Neuronal stem cell (in vitro differentiated cells): Measurements from ENCODE around the gene C21orf91. TPM values are rescaled to one million over a fixed set of nuclear protein-coding genes. Genes with fewer than 3 reads are reported as not detected.

Experiments
- DNase-seq: peaks from one replicate; pipeline ENCODE4 v3.0.0-alpha.2; 2013; ENCODE audit warnings: low spot score
- H2AFZ ChIP-seq: one replicate; pipeline ENCODE4 v1.6.1; 2013; ENCODE audit warnings: mild to moderate bottlenecking, low read length, inconsistent platforms
- H2AK5ac ChIP-seq: 2 replicates; pipeline ENCODE4 v1.6.1; 2013; ENCODE audit warnings: low read depth, mild to moderate bottlenecking, inconsistent platforms, low read length, moderate library complexity, mixed read lengths
- H2BK120ac ChIP-seq: 2 replicates; pipeline ENCODE4 v1.6.1; 2013; ENCODE audit warnings: low read depth, mild to moderate bottlenecking, inconsistent platforms, low read length, moderate library complexity, mixed read lengths
- H2BK12ac ChIP-seq: one replicate; pipeline ENCODE4 v1.6.1; 2013; ENCODE audit warnings: low read length, inconsistent platforms
- H2BK15ac ChIP-seq: 2 replicates; pipeline ENCODE4 v1.6.1; 2013; ENCODE audit warnings: mild to moderate bottlenecking, low read length, inconsistent platforms, mixed read lengths
- H2BK5ac ChIP-seq: one replicate; pipeline ENCODE4 v1.6.1; 2013; ENCODE audit warnings: inconsistent platforms, mild to moderate bottlenecking, low read length, moderate library complexity
- H3K14ac ChIP-seq: one replicate; pipeline ENCODE4 v1.6.1; 2013; ENCODE audit warnings: low read length, inconsistent platforms
- H3K18ac ChIP-seq: 2 replicates; pipeline ENCODE4 v1.6.1; 2013; ENCODE audit warnings: low read length, inconsistent platforms
- H3K23ac ChIP-seq: 2 replicates; pipeline ENCODE4 v1.6.1; 2013; ENCODE audit warnings: low read depth, mild to moderate bottlenecking, mixed read lengths, low read length, inconsistent platforms; ENCODE audit not compliant: poor library complexity
- H3K27ac ChIP-seq: replicated peaks from 3 replicates; pipeline ENCODE4 v1.5.1; 2013; ENCODE audit warnings: low read length, inconsistent platforms
- H3K27me3 ChIP-seq, 3 experiments: 2 replicates each; pipeline ENCODE4 v1.6.1; 2013; ENCODE audit warnings: low read length in 3 of 3, mild to moderate bottlenecking in 2 of 3, inconsistent platforms in 1 of 3, low read depth in 1 of 3, mixed read lengths in 1 of 3, moderate library complexity in 1 of 3; ENCODE audit not compliant: control insufficient read depth in 3 of 3, insufficient read depth in 3 of 3
- H3K36me3 ChIP-seq, 2 donors: replicated peaks in 1 of 2; 2 replicates each; pipeline ENCODE4 v1.6.1; 2013; ENCODE audit warnings: low read length in 2 of 2; ENCODE audit not compliant: control insufficient read depth in 2 of 2, insufficient read depth in 2 of 2
- H3K4ac ChIP-seq: 2 replicates; pipeline ENCODE4 v1.6.1; 2013; ENCODE audit warnings: inconsistent platforms, mild to moderate bottlenecking, low read length, moderate library complexity
- H3K4me1 ChIP-seq, 2 donors: 1 replicate in 1 of 2; 2 replicates in 1 of 2; pipeline ENCODE4 v1.6.1; 2013; ENCODE audit warnings: low read length in 2 of 2, low read depth in 1 of 2; ENCODE audit not compliant: control insufficient read depth in 2 of 2, insufficient read depth in 1 of 2
- H3K4me2 ChIP-seq: one replicate; pipeline ENCODE4 v1.6.1; 2013; ENCODE audit warnings: mild to moderate bottlenecking, low read length, inconsistent platforms; ENCODE audit not compliant: insufficient read depth, poor library complexity, severe bottlenecking
- H3K4me3 ChIP-seq, 2 donors: 2 replicates each; pipeline ENCODE4 v1.5.1; 2013; ENCODE audit warnings: low read length in 2 of 2, mild to moderate bottlenecking in 2 of 2, inconsistent platforms in 1 of 2, moderate library complexity in 1 of 2
- H3K79me1 ChIP-seq: one replicate; pipeline ENCODE4 v1.6.1; 2013; ENCODE audit warnings: low read depth, mild to moderate bottlenecking, inconsistent platforms, low read length, moderate library complexity
- H3K9ac ChIP-seq: one replicate; pipeline ENCODE4 v1.6.1; 2013; ENCODE audit warnings: mild to moderate bottlenecking, low read depth, low read length, inconsistent platforms; ENCODE audit not compliant: poor library complexity
- H3K9me3 ChIP-seq, 2 donors: replicated peaks in 1 of 2; 2 replicates each; pipeline versions ENCODE3 to v1.6.1; 2013; ENCODE audit warnings: low read length in 2 of 2, mild to moderate bottlenecking in 2 of 2, inconsistent platforms in 1 of 2, low read depth in 1 of 2, mixed read lengths in 1 of 2, moderate library complexity in 1 of 2; ENCODE audit not compliant: control insufficient read depth in 2 of 2, insufficient read depth in 1 of 2
- H4K8ac ChIP-seq: one replicate; pipeline ENCODE4 v1.6.1; 2013; ENCODE audit warnings: low read depth, mild to moderate bottlenecking, inconsistent platforms, low read length, moderate library complexity
- H4K91ac ChIP-seq: one replicate; pipeline ENCODE4 v1.6.1; 2013; ENCODE audit warnings: low read length, low read depth, mild to moderate bottlenecking, inconsistent platforms; ENCODE audit not compliant: poor library complexity
- WGBS, 2 donors: extraction: QIAGEN DNeasy Blood & Tissue Kit; methylation state at CpG; one replicate each; pipeline ENCODE4 v1.1.7; 2013; ENCODE audit warnings: missing lambda C conversion rate in 2 of 2, mixed read lengths in 1 of 2; ENCODE audit not compliant: insufficient read length in 2 of 2, insufficient replicate concordance in 1 of 2; ENCODE audit errors: extremely low coverage in 2 of 2; 5-methylcytosine and 5-hydroxymethylcytosine counted together
- polyA plus RNA-seq, 2 experiments: library from polyadenylated mRNA; stranded (reverse); fragments of 200-250 nt; gene quantifications; one replicate each; pipeline ENCODE4 v1.2.3, GENCODE V29; 2013

C21orf91 gene
- polyA plus RNA-seq (2013, experiment 1 of 2): 21.8 TPM
- polyA plus RNA-seq (2013, experiment 2 of 2): 22.2 TPM

DNA sequence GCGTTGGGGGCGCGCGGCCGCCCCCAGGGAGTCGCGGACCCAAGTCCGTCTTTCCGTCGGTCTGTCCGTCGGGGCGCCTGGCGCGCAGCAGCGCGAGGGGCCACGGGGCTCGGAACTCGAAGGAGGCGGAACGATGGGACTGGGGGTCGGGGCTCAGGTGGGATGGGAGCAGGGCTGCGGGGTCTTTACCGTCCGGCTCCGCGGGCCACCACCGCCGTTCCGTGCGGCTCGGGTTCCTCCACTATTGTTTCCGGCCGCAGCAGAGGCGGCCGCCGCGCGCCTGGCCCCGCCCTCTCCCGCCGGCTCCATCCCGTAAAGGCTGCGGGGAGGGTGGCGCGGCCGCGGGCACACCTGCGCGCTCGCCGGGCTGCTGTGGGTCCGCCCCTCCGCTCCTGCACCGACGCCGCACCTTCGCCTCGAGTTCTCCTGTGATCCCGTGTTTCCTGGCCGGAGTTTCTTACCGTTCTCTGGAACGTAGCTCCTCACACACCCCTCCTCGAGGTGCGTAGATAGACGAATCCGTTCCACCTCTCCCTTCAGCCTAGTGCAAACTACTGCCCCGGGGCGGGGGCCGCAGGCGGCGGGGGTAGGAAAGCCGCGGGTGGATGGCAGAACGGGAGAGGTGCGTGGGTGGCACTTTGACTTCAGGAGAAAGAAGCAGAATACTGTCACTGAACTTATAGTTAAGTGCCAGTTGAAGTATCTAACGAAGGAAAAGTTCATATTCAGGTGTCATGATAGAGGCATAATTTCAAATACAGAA is at the start of gene C21orf91:
Gene C21orf91, minus strand, starts transcription at position 243 of the 763 bp plus-strand sequence. CDS start 1,038 bp downstream, outside the sequence.
- Histone ChIP-seq H3K27ac (peak within 1 kb of the TSS; percentile 87), H3K9me3 (no peaks in the 10 kb centered on the region), H3K27me3 (no peaks in the 10 kb centered on the region), H3K9ac (peak within 1 kb of the TSS; percentile 92), H3K36me3 (peaks cover 2 to 33% of the 10 kb centered on the region in 2 donors), H2BK120ac (no peak within 1 kb of the TSS), H3K4me3 (peak within 1 kb of the TSS; percentile 80 to 94), H2BK12ac (peak within 1 kb of the TSS; percentile 99), H3K23ac (peak within 1 kb of the TSS; percentile 96), H3K18ac (peak within 1 kb of the TSS; percentile 100), H4K91ac (no peak within 1 kb of the TSS), H3K4me1 (peaks cover 3 to 6% of the 10 kb centered on the region in 2 donors), H2BK5ac (peak within 1 kb of the TSS; percentile 89), H2AK5ac (peak within 1 kb of the TSS; percentile 69), H2BK15ac (peak within 1 kb of the TSS; percentile 73), H3K79me1 (no peaks in the 10 kb centered on the region), H2AFZ (peak within 1 kb of the TSS; percentile 97), H3K4me2 (peak within 1 kb of the TSS; percentile 57), H4K8ac (no peak within 1 kb of the TSS), H3K14ac (peak within 1 kb of the TSS; percentile 100), H3K4ac (no peak within 1 kb of the TSS)
- peak; percentile 78 for DNase-seq
- no CpG with 5 or more reads among the region's 78 CpGs for WGBS, 2 donors

DNA sequence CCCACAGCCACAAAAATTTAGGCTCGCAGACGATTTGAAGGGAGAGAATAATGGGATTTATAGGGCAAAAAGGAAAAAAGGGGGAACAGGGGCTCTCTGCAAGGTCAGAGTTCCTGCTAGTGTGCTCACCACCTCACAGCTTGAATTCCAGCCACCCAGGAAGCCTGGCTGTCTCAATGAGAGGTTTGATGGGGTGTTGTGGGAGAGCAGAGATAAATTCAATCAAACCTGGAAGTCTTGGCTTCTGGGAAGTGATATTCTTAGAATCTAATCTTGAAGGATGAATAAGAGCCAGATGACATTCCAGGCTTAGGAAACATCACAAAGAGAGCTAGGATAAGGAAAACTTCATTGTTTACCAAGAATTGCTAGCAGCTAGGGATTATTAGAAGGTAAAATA is 47.4 kb upstream of the C21orf91 start:
- WGBS, 2 donors: no CpG with 5 or more reads among the region's 2 CpGs
- H2BK5ac ChIP-seq: no peak overlapping the region

DNA sequence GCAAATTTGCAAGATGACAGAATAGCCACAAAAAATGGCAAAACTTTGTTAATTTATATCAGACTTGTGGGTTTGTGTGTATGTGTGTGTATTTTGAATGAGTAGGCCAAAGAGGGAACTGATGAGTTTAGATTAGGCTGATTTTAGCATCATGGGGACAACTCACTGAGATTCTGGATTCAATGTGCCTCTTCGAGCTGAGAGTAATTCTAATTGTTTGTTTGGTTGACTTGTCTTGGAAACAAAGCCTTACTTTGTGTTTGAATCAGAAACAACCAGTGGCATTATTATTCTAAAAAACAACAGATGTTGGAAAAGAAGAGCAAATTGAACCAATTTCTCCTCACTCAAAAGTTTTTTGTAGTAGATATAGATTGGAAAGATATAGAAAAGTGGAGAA is 40.5 kb upstream of the C21orf91 start:
- Histone ChIP-seq H2BK120ac (no peak overlapping the region), H3K4me3 (no peak overlapping the region), H2BK12ac (no peak overlapping the region), H3K9me3 (no peaks in the 10 kb centered on the region), H3K27ac (no peak overlapping the region), H3K23ac (no peak overlapping the region), H3K4me1 (no peaks in the 10 kb centered on the region), H3K9ac (no peak overlapping the region), H2AFZ (no peak overlapping the region), H2AK5ac (no peak overlapping the region), H3K18ac (no peak overlapping the region), H3K36me3 (no peaks in the 10 kb centered on the region), H4K91ac (no peak overlapping the region), H2BK5ac (no peak overlapping the region), H3K27me3 (no peaks in the 10 kb centered on the region), H3K79me1 (no peaks in the 10 kb centered on the region), H3K4me2 (no peak overlapping the region), H4K8ac (no peak overlapping the region), H2BK15ac (no peak overlapping the region), H3K14ac (no peak overlapping the region), H3K4ac (no peak overlapping the region)
- WGBS, 2 donors: no CpG with 5 or more reads among the region's 1 CpG
- DNase-seq: no peak

More for the DNA sequence above, 47.4 kb upstream of the C21orf91 start:
- Histone ChIP-seq H3K9me3 (no peaks in the 10 kb centered on the region), H3K4me1 (no peaks in the 10 kb centered on the region), H2BK15ac (no peak overlapping the region), H2AK5ac (no peak overlapping the region), H3K23ac (no peak overlapping the region), H3K9ac (no peak overlapping the region), H3K4ac (no peak overlapping the region), H3K27me3 (no peaks in the 10 kb centered on the region), H4K8ac (no peak overlapping the region), H3K36me3 (no peaks in the 10 kb centered on the region), H2BK120ac (no peak overlapping the region), H3K4me3 (no peak overlapping the region), H2AFZ (no peak overlapping the region), H3K18ac (no peak overlapping the region), H3K79me1 (no peaks in the 10 kb centered on the region), H3K27ac (no peak overlapping the region), H3K14ac (no peak overlapping the region), H2BK12ac (no peak overlapping the region), H3K4me2 (no peak overlapping the region), H4K91ac (no peak overlapping the region)
- DNase-seq: no peak

DNA sequence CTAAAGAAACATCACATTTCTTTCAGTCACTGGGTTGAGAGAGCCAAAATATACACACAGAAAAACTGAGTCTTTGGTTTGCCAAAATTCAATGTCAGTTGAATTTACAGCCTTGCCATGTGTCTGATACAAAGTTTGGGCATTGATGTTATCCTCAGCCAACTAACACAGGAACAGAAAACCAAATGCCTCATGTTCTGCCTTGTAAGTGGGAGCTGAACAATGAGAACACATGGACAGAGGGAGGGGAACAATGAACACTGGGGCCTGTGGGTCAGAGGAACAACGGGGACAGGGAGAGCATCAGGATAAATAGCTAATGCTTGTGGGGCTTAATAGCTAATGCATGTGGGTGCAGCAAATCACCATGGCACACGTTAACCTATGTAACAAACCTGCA is 39.6 kb upstream of the C21orf91 start:
- no peak overlapping the region for H2BK12ac ChIP-seq
- DNase-seq: peak; percentile 15
- no peak overlapping the region for H3K14ac ChIP-seq
- H3K23ac ChIP-seq: no peak overlapping the region
- H3K4me1 ChIP-seq: no peaks in the 10 kb centered on the region
- H3K36me3 ChIP-seq: no peaks in the 10 kb centered on the region
- no peak overlapping the region for H4K8ac ChIP-seq
- H3K4me3 ChIP-seq: no peak overlapping the region
- no peak overlapping the region for H3K18ac ChIP-seq
- no peaks in the 10 kb centered on the region for H3K79me1 ChIP-seq
- H3K27ac ChIP-seq: no peak overlapping the region
- H2AK5ac ChIP-seq: no peak overlapping the region
- no peaks in the 10 kb centered on the region for H3K9me3 ChIP-seq
- no peak overlapping the region for H3K4ac ChIP-seq
- H2BK15ac ChIP-seq: no peak overlapping the region
- no peak overlapping the region for H4K91ac ChIP-seq
- no peak overlapping the region for H2AFZ ChIP-seq
- no peak overlapping the region for H2BK5ac ChIP-seq
- no peak overlapping the region for H3K4me2 ChIP-seq
- WGBS, 2 donors: no CpG with 5 or more reads among the region's 2 CpGs
- H2BK120ac ChIP-seq: no peak overlapping the region
- no peaks in the 10 kb centered on the region for H3K27me3 ChIP-seq
- H3K9ac ChIP-seq: no peak overlapping the region
